Fibroblast of pulmonary artery (primary cell): Measurements from ENCODE around the gene ASPG.

ENCODE experiments used
- DNase-seq: peaks from one replicate; pipeline ENCODE4 v3.0.0-alpha.2; 2010; ENCODE audit warnings: low read depth
- H3K4me3 ChIP-seq: replicated peaks from 2 replicates; pipeline ENCODE4 v1.5.1; 2011; ENCODE audit warnings: low read depth, mild to moderate bottlenecking, control low read depth, low read length, moderate library complexity
- TF ChIP-seq, protein P1 (sequence below): IDR thresholded peaks from 2 replicates; pipeline ENCODE4 v1.5.1; 2011; ENCODE audit warnings: mild to moderate bottlenecking, control low read depth, low read length, inconsistent platforms; ENCODE audit errors: missing control alignments

Gene ASPG

DNA sequence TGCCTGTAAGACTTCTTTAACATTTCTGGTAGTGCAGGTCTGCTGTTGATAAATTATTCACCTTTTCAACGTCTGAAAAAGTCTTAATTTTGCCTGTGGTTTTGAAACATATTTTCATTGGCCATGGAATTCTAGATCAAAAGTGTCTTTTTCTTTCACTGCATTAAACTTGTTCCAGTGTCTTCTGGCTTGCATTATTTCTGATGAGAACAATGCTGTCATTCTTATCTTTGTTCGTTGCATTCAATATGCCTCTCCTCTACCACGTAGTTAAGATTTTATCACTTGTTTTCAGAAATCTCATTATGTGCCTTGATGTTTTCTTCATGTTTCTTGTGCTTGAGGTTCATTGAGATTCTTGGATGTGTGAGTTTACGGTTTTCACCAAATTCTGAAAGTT is 39.5 kb downstream of the ASPG start:
- TF ChIP-seq, protein P1, sequence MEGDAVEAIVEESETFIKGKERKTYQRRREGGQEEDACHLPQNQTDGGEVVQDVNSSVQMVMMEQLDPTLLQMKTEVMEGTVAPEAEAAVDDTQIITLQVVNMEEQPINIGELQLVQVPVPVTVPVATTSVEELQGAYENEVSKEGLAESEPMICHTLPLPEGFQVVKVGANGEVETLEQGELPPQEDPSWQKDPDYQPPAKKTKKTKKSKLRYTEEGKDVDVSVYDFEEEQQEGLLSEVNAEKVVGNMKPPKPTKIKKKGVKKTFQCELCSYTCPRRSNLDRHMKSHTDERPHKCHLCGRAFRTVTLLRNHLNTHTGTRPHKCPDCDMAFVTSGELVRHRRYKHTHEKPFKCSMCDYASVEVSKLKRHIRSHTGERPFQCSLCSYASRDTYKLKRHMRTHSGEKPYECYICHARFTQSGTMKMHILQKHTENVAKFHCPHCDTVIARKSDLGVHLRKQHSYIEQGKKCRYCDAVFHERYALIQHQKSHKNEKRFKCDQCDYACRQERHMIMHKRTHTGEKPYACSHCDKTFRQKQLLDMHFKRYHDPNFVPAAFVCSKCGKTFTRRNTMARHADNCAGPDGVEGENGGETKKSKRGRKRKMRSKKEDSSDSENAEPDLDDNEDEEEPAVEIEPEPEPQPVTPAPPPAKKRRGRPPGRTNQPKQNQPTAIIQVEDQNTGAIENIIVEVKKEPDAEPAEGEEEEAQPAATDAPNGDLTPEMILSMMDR = no peak
- DNase-seq = no peak
- H3K4me3 ChIP-seq = no peak overlapping the region

DNA sequence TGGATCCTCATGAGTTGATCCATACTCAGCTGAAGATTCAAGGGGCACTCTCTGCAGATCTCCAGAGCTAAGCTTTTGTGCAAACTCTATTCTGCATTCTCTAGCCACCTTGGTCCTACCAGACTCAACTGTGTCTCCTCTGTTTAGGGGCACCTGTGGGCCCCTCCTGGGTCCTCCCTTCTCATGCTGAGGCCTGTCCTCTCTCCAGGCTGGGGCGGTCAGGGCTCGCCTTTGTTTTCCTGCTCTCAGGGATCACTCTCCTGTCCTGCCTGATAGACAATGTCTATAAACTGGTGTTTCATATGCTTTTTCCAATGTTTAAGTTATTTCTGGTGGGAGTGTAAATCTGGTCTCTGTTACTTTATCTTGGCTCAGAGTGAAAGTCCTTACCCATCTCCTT is 41.3 kb downstream of the ASPG start:
- H3K4me3 ChIP-seq = no peak overlapping the region
- TF ChIP-seq, protein P1 = no peak

GRCh38 chr14:104128981-104129380 is 43.5 kb downstream of the ASPG start:
- TF ChIP-seq, protein P1 = no peak
- H3K4me3 ChIP-seq = no peak overlapping the region
- DNase-seq = no peak

More for the DNA sequence above, 41.3 kb downstream of the ASPG start:
- no peak for DNase-seq

DNA sequence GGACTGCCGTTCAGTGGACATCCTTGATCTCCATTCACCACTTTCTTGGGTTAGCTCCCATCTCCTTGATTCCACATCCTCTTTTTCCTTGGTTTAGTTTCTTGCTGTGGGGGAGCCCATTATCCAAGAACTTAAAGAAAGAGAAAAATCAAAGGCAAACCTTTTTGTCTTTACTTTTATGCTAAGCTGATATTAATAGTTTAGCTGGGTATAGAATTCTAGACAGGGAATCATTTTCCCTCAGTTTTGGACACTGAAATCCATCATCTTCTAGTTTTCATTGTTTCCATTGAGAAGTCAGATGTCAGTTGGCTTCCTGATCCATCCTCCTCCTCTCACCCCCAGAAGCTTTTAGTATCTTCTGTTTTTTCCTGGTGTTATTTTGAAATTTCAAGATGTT is 44.1 kb downstream of the ASPG start:
- TF ChIP-seq, protein P1 = no peak
- DNase-seq = no peak
- H3K4me3 ChIP-seq = no peak overlapping the region

DNA sequence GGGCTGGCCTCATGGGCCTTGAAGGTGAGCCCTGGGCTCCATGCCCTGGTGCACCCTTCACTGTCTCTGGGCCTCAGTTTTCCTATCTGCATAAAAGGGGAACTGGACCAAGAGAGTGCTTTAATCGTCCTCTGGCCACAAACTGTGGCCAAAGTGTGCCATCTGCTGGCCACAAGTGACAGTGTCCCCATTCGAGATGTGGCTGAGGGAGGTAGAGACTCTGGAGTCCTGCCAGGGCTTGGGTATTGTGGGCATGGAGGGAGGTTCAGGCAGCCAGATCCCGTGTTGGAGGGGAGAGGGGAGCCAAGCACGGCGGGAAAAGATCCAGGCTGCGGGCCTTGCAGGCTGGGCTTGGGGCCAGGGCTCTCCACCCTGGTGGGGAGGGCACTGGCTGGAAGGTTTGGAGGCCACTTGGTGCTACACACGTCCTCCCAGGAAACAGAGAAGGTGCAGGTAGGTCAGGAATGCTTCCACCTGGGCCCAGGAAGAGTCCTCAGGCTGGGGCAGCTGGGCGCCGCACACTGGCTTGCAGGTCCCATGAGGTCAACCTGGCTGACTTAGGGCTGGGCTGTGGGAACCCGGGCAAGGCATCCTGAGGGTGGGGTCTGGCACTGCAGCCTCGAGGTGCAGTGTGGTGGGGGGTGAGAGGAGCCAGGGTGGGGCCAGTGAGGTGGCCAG is 45.6 kb downstream of the ASPG start:
- TF ChIP-seq, protein P1 = peak; percentile 39
- peak; percentile 29 for DNase-seq
- no peak overlapping the region for H3K4me3 ChIP-seq

DNA sequence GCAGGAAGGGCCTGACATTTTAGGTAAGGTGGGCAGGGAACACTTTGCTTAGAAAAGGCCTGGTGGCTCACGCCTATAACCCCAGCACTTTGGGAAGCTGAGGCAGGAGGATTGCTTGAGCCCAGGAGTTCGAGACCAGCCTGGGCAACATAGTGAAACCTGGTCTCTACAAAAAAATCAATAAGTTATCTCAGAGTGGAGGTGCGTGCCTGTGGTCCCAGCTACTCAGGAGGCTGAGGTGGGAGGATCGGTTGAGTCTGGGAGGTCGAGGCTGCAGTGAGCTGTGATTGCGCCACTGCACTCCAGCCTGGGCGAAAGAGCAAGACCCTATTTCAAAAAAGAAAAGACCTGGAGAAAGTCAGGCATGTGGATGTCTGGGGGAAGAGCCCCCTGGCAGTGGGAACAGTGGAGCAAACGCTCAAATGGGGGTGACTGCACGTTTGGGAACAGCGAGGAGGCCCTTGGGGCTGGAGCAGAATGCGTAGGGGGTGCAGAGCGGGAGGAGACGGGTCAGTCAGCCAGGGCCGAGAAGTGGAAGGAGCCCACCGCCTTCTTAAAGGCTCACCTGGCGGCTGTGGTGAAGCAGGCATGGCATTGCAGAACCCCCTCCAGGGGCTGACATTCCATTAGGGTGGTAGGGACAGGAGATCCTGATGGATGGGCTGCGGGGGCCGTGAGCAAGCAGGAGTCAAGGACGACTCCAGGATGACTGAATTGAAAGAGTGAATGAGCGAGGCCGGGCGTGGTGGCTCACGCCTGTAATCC is 46.6 kb downstream of the ASPG start:
- DNase-seq = no peak
- no peak overlapping the region for H3K4me3 ChIP-seq
- TF ChIP-seq, protein P1 = no peak
